SK-N-SH (cell line): ENCODE measurements around the gene CDKL2.

Experiments used
- CTCF ChIP-seq: fragments of 200-600 bp; sonication (generic); IDR thresholded peaks from 2 replicates; pipeline ENCODE4 v1.6.1; 2017; ENCODE audit warnings: antibody characterized with exemption, mild to moderate bottlenecking, moderate library complexity
- EP300 ChIP-seq, 2 experiments: IDR thresholded peaks; 2 replicates each; pipeline versions ENCODE4 v1.4.0 to v1.6.1; 2012; ENCODE audit warnings: borderline replicate concordance in 1 of 2, low read depth in 1 of 2, low read length in 1 of 2
- EZH2phosphoT487 ChIP-seq: fragments of 200-600 bp; sonication (generic); IDR thresholded peaks from 2 replicates; pipeline ENCODE4 v1.6.1; 2017; ENCODE audit warnings: low read depth, mixed run types, mild to moderate bottlenecking, antibody characterized with exemption, moderate library complexity, borderline replicate concordance
- GATA2 ChIP-seq: sonication (generic); formaldehyde crosslinking; IDR thresholded peaks from 2 replicates; pipeline ENCODE4 v1.5.0; 2020; ENCODE audit warnings: mild to moderate bottlenecking, missing genetic modification reagents
- JUND ChIP-seq: IDR thresholded peaks from 2 replicates; pipeline ENCODE4 v1.4.0; 2012
- POLR2AphosphoS5 ChIP-seq: IDR thresholded peaks from 2 replicates; pipeline ENCODE4 v1.6.1; 2012; ENCODE audit warnings: low read depth, low read length
- RAD21 ChIP-seq: IDR thresholded peaks from 2 replicates; pipeline ENCODE4 v1.6.1; 2012; ENCODE audit warnings: mild to moderate bottlenecking, low read length
- RFX5 ChIP-seq: IDR thresholded peaks from 2 replicates; pipeline ENCODE4 v1.6.1; 2012; ENCODE audit warnings: mild to moderate bottlenecking, improper control_type of control experiment, low read length
- TAF1 ChIP-seq: IDR thresholded peaks from 2 replicates; pipeline ENCODE4 v1.6.1; 2012; ENCODE audit warnings: low read depth, mild to moderate bottlenecking, low read length, moderate library complexity, borderline replicate concordance
- YY1 ChIP-seq: IDR thresholded peaks from 2 replicates; pipeline ENCODE4 v1.4.0; 2012; ENCODE audit warnings: low read depth, mild to moderate bottlenecking
- TF ChIP-seq, protein P1 (sequence below): fragments of 150-350 bp; IDR thresholded peaks from 2 replicates; pipeline ENCODE4 v1.6.1; 2017; ENCODE audit warnings: antibody characterized with exemption, low read length, low read depth, borderline replicate concordance
- TF ChIP-seq, protein P2 (sequence below): IDR thresholded peaks from 2 replicates; pipeline ENCODE4 v1.4.0; 2012; ENCODE audit warnings: low read depth, borderline replicate concordance

GRCh38 chr4:75565481-75565880, 64.8 kb downstream of the CDKL2 start:
- TF ChIP-seq CTCF = no peak
- TF ChIP-seq, protein P1, sequence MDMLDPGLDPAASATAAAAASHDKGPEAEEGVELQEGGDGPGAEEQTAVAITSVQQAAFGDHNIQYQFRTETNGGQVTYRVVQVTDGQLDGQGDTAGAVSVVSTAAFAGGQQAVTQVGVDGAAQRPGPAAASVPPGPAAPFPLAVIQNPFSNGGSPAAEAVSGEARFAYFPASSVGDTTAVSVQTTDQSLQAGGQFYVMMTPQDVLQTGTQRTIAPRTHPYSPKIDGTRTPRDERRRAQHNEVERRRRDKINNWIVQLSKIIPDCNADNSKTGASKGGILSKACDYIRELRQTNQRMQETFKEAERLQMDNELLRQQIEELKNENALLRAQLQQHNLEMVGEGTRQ = no peak
- no peak for TF ChIP-seq JUND
- TF ChIP-seq, protein P2, sequence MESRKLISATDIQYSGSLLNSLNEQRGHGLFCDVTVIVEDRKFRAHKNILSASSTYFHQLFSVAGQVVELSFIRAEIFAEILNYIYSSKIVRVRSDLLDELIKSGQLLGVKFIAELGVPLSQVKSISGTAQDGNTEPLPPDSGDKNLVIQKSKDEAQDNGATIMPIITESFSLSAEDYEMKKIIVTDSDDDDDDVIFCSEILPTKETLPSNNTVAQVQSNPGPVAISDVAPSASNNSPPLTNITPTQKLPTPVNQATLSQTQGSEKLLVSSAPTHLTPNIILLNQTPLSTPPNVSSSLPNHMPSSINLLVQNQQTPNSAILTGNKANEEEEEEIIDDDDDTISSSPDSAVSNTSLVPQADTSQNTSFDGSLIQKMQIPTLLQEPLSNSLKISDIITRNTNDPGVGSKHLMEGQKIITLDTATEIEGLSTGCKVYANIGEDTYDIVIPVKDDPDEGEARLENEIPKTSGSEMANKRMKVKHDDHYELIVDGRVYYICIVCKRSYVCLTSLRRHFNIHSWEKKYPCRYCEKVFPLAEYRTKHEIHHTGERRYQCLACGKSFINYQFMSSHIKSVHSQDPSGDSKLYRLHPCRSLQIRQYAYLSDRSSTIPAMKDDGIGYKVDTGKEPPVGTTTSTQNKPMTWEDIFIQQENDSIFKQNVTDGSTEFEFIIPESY = no peak
- TF ChIP-seq EP300 (IDR thresholded peaks at IDR 0.05; ENCODE audit: borderline replicate concordance in 1 of 2, low read depth in 1 of 2, low read length in 1 of 2) = no peak
- no peak for TF ChIP-seq EZH2phosphoT487
- TF ChIP-seq YY1 = no peak
- TF ChIP-seq RFX5 = no peak
- no peak for TF ChIP-seq GATA2 (CRISPR knock-in tag)
- TF ChIP-seq POLR2AphosphoS5 = no peak
- no peak for TF ChIP-seq RAD21
- TF ChIP-seq TAF1 = no peak
